A549 treated with DMSO at 1 μM for 4 hours (cell line): ENCODE data around the gene PRKAR2A. TPM values are rescaled to one million over a fixed set of nuclear protein-coding genes. Genes with fewer than 3 reads are reported as not detected.

ENCODE experiments used
- total RNA-seq: library from RNA; stranded (reverse); fragments of 200-300 nt; extraction: Qiagen RNA extraction; gene quantifications from 5 replicates; pipeline ENCODE4 v1.2.3, GENCODE V29; 2022; ENCODE audit warnings: low read depth

PRKAR2A gene
- total RNA-seq = 16.9 to 22.1 TPM (median 21.3 TPM) in 5 replicates

DNA sequence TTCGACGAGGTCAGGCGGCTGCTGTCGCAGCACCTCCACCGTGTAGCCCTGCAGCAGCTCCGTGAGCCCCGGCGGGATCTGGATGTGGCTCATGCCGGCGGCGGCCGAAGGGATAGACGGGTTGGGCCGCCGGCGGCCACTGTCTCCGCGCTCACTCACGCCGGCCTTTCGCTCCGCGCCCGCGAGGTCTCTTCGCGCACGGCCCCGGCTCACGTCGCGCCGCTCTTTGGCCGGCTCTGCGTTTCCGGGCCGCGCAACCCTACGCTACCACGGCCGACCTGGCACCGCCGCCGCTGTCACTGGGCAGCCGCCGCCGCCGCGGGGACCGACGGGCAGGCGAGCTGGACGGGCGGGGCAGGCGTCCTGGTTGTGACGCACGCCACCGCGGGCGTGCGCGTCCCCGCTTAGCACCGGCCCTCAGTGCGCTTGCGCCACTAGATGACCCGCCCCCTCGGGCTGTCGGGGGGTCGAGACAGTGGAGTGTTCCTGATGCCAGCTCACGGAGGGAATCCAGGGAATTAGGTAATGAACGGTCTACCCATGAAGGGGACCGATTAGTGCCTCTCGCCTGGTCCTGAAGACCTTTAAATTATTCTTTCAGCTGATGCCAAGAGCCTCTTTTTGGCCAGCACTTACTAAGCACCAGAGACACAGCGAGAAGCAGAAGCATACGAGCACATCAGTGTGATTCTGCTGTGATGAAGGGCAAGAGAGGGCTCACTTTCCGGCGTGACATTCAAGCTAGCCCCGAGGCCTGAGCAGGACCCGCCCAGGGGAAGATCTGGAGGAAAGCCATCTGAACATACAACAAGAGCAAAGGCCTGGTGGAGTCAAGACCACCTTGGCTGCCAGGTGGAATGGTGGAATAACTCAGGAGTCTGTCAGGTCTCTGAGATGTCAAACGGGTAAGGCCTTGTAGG, at the start of gene PRKAR2A:
PRKAR2A (minus strand) TSS at position 371 of the 920 bp plus-strand sequence; CDS start at position 93, 278 bp downstream.

DNA sequence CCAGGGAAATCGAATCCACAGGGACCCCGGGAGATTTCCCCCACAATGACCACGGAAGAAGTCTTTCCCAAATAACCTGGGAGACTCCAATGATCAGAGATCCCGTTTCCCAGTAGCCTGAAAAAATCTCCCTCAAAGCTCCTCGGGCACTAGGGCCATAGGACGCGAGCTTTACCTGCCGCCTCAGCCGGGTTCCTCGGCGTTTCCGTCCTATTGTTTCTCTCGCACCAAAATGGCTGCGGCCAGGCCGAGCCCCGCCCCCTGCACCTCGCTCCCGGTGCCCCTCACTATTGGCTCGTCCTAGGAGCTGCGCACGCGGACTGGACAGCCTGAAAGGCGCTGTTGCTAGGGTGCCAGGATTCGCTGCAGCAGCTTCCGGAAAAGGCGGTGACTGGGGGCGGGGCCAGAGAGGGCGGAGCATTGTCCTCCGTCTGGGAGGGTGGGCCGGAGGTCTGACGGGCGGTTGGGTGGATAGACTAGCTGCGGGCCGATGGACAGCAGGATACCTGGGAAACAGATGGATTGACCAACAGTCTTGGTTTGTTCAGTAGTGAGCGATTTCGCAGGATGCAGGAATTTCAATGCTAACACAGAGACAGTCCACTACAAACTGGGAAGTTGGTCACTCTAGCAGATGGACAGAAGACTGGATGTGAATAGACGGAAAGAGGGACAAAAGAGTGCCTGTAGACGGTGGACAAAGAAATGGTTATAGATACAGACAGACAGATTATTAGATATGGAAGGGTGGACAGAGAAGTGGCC, 130.5 kb downstream of the PRKAR2A start, which contains the start of gene IP6K2:
IP6K2 (minus strand) TSS at position 240 of the 765 bp plus-strand sequence. CDS start 21,930 bp downstream, outside the sequence.

Other genes starting within 250 kb of the PRKAR2A start
- gene UQCRC1, start 238.2 kb downstream of the PRKAR2A start, total RNA-seq = 171 to 237 TPM (median 183 TPM) in 5 replicates
- not detected in 5 replicates for gene TMEM89, start 226.1 kb downstream of the PRKAR2A start, total RNA-seq
- 14.4 to 19.9 TPM (median 19.4 TPM) in 5 replicates for gene SLC26A6, start 212.4 kb downstream of the PRKAR2A start, total RNA-seq
- gene CELSR3, start 185.0 kb downstream of the PRKAR2A start, total RNA-seq = 3.7 to 5.5 TPM (median 4.5 TPM) in 5 replicates
- gene NCKIPSD, start 162.0 kb downstream of the PRKAR2A start, total RNA-seq = 6.6 to 10.6 TPM (median 9.0 TPM) in 5 replicates
- 43.9 to 50.9 TPM (median 49.0 TPM) in 5 replicates for gene IP6K2, start 130.7 kb downstream of the PRKAR2A start, total RNA-seq
- 9.9 to 12.9 TPM (median 11.2 TPM) in 5 replicates for gene SLC25A20, start 51.0 kb upstream of the PRKAR2A start, total RNA-seq
- 60.4 to 67.4 TPM (median 64.0 TPM) in 5 replicates for gene ARIH2, start 71.0 kb upstream of the PRKAR2A start, total RNA-seq
- gene P4HTM, start 142.4 kb upstream of the PRKAR2A start, total RNA-seq = 14.8 to 19.6 TPM (median 18.6 TPM) in 5 replicates
- 63.0 to 78.6 TPM (median 69.7 TPM) in 5 replicates for gene WDR6, start 159.5 kb upstream of the PRKAR2A start, total RNA-seq
- gene DALRD3, start 170.7 kb upstream of the PRKAR2A start, total RNA-seq = 18.4 to 24.0 TPM (median 22.8 TPM) in 5 replicates
- 61.7 to 88.7 TPM (median 84.3 TPM) in 5 replicates for gene NDUFAF3, start 174.2 kb upstream of the PRKAR2A start, total RNA-seq
- 162 to 177 TPM (median 166 TPM) in 5 replicates for gene IMPDH2, start 181.5 kb upstream of the PRKAR2A start, total RNA-seq
- 38.9 to 46.3 TPM (median 41.4 TPM) in 5 replicates for gene QRICH1, start 246.2 kb upstream of the PRKAR2A start, total RNA-seq